Smooth muscle cell of the brain vasculature (primary cell): ENCODE measurements around the gene MAGEB1.

Experiments
- DNase-seq: peaks from one replicate; pipeline ENCODE4 v3.0.0-alpha.2; 2012; ENCODE audit warnings: low read depth, low spot score

MAGEB1 gene

GRCh38 chrX:30296408-30297254 is 49.7 kb downstream of the MAGEB1 start:
- DNase-seq: no peak

DNA sequence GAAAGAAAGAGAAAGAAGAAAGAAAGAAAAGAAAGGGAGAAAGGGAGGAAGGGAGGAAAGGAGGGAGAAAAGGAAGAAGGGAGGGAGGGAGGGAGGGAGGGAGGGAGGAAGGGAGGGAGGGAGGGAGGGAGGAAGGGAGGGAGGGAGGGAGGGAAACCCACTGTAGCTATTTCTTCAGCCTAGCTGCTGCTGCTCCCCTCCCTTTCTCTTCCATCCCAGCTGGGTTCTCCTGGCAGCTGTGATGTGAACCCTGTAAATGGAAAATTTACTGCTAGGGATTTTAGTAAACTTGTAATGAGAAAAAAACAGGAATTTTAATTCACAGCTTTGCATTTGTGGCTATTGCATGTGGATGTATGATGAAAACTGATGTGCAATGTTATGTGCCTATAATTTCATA is 54.3 kb downstream of the MAGEB1 start:
- no peak for DNase-seq
